Left ventricle myocardium inferior (tissue), 1 donor: ENCODE results near the gene DDC. TPM values are rescaled to one million over a fixed set of nuclear protein-coding genes. Genes with fewer than 3 reads are reported as not detected.
"Not testable (repeated sequence)": the region's sequence is repeated elsewhere in the genome, so short reads cannot be mapped to it uniquely, and the experiment has no call there.

ENCODE experiments used
- DNase-seq: peaks from one replicate; pipeline ENCODE4 v3.0.0-alpha.2; 2020
- H3K27ac ChIP-seq: fragments of 200-600 bp; replicated peaks from 2 replicates; pipeline ENCODE4 v1.8.0; 2021
- H3K27me3 ChIP-seq: fragments of 200-600 bp; 2 replicates; pipeline ENCODE4 v1.8.0; 2021; ENCODE audit warnings: low read depth
- H3K36me3 ChIP-seq: fragments of 200-600 bp; 2 replicates; pipeline ENCODE4 v1.8.0; 2021
- H3K4me1 ChIP-seq: fragments of 200-600 bp; 2 replicates; pipeline ENCODE4 v1.8.0; 2021
- H3K4me3 ChIP-seq: fragments of 200-600 bp; 2 replicates; pipeline ENCODE4 v1.8.0; 2021; ENCODE audit warnings: mild to moderate bottlenecking, moderate library complexity
- H3K9me3 ChIP-seq: fragments of 200-600 bp; replicated peaks from 2 replicates; pipeline ENCODE4 v1.8.0; 2021
- intact Hi-C: fragments of 100-400 bp; cut with micrococcal nuclease; formaldehyde crosslinking; loops from one replicate; pipeline ENCODE4 v1.11.0; 2022
- total RNA-seq: library from RNA; stranded (reverse); fragmentation: NEBNext Ultra II Directional; extraction: Animal tissue kit (Norgen Biotek cat#: 25700); gene quantifications from one replicate; pipeline ENCODE4 v1.2.1, GENCODE V29; 2021
- TF ChIP-seq, protein P1 (sequence below): fragments of 200-600 bp; IDR thresholded peaks from 2 replicates; pipeline ENCODE4 v1.8.0; 2021; ENCODE audit warnings: antibody characterized with exemption, mild to moderate bottlenecking, borderline replicate concordance
- donor health status: DM: no; HTN: yes; CAD: no; lungs with severe emphysema.

DDC gene
- total RNA-seq, 1 donor from 2014 or later = not detected

DNA sequence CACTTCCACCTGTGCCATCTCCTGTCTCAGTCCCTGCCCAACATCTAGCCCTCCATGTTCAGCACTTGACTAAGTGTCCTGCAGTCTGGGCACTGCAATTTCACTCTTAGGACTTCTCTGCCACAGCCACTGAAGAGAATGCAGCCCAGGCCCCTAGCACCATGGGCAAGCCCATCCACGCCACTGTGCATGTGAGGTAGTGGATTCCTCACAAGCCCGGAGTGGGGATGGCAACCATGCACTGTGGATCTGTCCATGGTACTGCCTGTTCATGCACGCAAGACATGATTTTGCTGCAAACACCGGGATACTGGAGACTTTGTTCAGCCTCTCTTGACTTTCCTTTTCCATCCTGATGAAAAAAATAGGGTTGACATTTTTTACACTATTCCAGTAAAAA is 12.3 kb downstream of the DDC start:
- intact Hi-C loops = no loop called here

DNA sequence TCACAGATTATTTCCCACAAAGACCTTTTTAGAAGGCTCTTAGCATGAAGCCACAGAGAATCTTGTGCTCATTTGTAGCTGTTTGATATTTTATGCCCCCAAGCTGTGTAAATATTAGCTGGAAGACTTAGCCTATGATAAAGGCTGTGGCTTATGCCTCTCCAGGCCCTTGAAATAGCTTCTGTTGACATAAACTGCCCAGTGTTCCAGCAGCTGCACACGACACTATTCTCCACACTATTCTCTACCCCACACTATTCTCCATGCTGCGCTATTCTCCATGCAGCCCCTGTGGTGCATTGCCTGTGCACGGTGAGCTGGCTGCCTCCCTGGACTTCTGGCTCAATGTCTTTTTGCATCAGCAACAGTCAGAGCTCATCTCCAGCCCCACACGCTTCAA is 13.1 kb downstream of the DDC start:
- Histone ChIP-seq H3K9me3 (no peaks in the 10 kb centered on the region), H3K27ac (no peak overlapping the region), H3K27me3 (peaks cover 21% of the 10 kb centered on the region), H3K4me3 (no peak overlapping the region), H3K4me1 (no peaks in the 10 kb centered on the region), H3K36me3 (no peaks in the 10 kb centered on the region)
- TF ChIP-seq, protein P1, sequence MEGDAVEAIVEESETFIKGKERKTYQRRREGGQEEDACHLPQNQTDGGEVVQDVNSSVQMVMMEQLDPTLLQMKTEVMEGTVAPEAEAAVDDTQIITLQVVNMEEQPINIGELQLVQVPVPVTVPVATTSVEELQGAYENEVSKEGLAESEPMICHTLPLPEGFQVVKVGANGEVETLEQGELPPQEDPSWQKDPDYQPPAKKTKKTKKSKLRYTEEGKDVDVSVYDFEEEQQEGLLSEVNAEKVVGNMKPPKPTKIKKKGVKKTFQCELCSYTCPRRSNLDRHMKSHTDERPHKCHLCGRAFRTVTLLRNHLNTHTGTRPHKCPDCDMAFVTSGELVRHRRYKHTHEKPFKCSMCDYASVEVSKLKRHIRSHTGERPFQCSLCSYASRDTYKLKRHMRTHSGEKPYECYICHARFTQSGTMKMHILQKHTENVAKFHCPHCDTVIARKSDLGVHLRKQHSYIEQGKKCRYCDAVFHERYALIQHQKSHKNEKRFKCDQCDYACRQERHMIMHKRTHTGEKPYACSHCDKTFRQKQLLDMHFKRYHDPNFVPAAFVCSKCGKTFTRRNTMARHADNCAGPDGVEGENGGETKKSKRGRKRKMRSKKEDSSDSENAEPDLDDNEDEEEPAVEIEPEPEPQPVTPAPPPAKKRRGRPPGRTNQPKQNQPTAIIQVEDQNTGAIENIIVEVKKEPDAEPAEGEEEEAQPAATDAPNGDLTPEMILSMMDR = no peak
- no peak for DNase-seq
- intact Hi-C loops = no loop called here

More for the DNA sequence above, 12.3 kb downstream of the DDC start:
- H3K27ac ChIP-seq = no peak overlapping the region
- no peak for DNase-seq
- peaks cover 23% of the 10 kb centered on the region for H3K27me3 ChIP-seq
- no peaks in the 10 kb centered on the region for H3K36me3 ChIP-seq
- TF ChIP-seq, protein P1 = no peak
- H3K4me1 ChIP-seq = no peaks in the 10 kb centered on the region
- H3K9me3 ChIP-seq = no peaks in the 10 kb centered on the region
- no peak overlapping the region for H3K4me3 ChIP-seq

GRCh38 chr7:50545613-50546012 is 19.6 kb downstream of the DDC start:
- H3K4me3 ChIP-seq, H3K9me3 ChIP-seq, intact Hi-C loops, H3K27me3 ChIP-seq, H3K27ac ChIP-seq, DNase-seq, H3K36me3 ChIP-seq, H3K4me1 ChIP-seq: not testable (repeated sequence)

DNA sequence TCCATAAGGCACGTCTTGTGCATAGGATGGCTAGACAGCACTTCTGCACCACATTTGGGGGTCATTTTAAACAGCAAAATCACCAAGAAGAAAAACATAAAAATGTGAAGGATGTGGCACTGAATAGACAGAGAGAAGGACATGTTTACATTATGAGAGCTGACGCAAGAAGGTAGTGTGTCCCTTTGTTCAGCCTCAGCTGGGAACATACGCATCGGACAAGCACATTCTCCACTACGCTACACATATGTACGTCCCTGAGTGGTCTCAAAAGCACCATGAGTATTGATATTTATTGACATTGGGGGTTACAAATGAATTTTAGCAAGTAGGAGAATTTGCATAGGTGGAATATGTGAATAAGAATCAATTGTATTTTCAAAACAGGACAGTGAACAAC is 20.2 kb downstream of the DDC start:
- no peaks in the 10 kb centered on the region for H3K9me3 ChIP-seq
- TF ChIP-seq, protein P1 = no peak
- H3K36me3 ChIP-seq = no peaks in the 10 kb centered on the region
- no peak overlapping the region for H3K4me3 ChIP-seq
- H3K27me3 ChIP-seq = peaks cover 13% of the 10 kb centered on the region
- no peaks in the 10 kb centered on the region for H3K4me1 ChIP-seq
- no peak overlapping the region for H3K27ac ChIP-seq
- intact Hi-C loops = no loop called here
- no peak for DNase-seq

- no peaks in the 10 kb centered on the region for H3K4me1 ChIP-seq
- intact Hi-C loops = no loop called here
- H3K4me3 ChIP-seq = no peak overlapping the region
- no peak for DNase-seq
- no peaks in the 10 kb centered on the region for H3K9me3 ChIP-seq
- H3K27me3 ChIP-seq = peaks cover 24% of the 10 kb centered on the region
- TF ChIP-seq, protein P1 = no peak
- H3K36me3 ChIP-seq = no peaks in the 10 kb centered on the region
- H3K27ac ChIP-seq = no peak overlapping the region
Observed at GRCh38 chr7:50543776-50544442, 21.3 kb downstream of the DDC start.

- TF ChIP-seq, protein P1 = no peak
- Histone ChIP-seq H3K27ac (no peak overlapping the region), H3K4me3 (no peak overlapping the region), H3K27me3 (peaks cover 20% of the 10 kb centered on the region), H3K36me3 (no peaks in the 10 kb centered on the region), H3K9me3 (no peaks in the 10 kb centered on the region), H3K4me1 (no peaks in the 10 kb centered on the region)
- intact Hi-C loops = no loop called here
- DNase-seq = no peak
Observed at GRCh38 chr7:50542132-50542531, 23.1 kb downstream of the DDC start.
